DOHH2 (cell line): ENCODE measurements around the gene ANTXR1.

Experiments used
- CTCF ChIP-seq: fragments of 200-600 bp; sonication (generic); IDR thresholded peaks from one replicate; pipeline ENCODE4 v1.5.1; 2014; ENCODE audit warnings: antibody characterized with exemption, mild to moderate bottlenecking, low read depth, low read length; ENCODE audit not compliant: poor library complexity, severe bottlenecking
- EZH2phosphoT487 ChIP-seq: fragments of 200-600 bp; sonication (generic); IDR thresholded peaks from 2 replicates; pipeline ENCODE4 v1.6.1; 2017; ENCODE audit warnings: borderline replicate concordance, mild to moderate bottlenecking, antibody characterized with exemption, low read length, moderate library complexity, mixed read lengths

GRCh38 chr2:69278366-69278765, 265.4 kb downstream of the ANTXR1 start:
- TF ChIP-seq CTCF (no peak), EZH2phosphoT487 (no peak)
